K562 (cell line): ENCODE data around the gene PATJ. TPM values are rescaled to one million over a fixed set of nuclear protein-coding genes. Genes with fewer than 3 reads are reported as not detected.

Source experiments
- ATAC-seq: fragments of 200-7000 bp; cut with Tn5 transposase; 3 replicates; pipeline ENCODE4 v1.9.1; 2020; ENCODE audit warnings: moderate library complexity
- BruUV-seq: library from RNA; stranded (reverse); fragments of 400-500 nt; replicated peaks from 2 replicates; lab custom pipeline; 2021; lab: Mats Ljungman, UMichigan
- CTCF ChIA-PET: fragments of 300-600 bp; formaldehyde crosslinking; extraction: SDS; loops from one replicate; lab custom pipeline; 2021; ENCODE audit warnings: low intra/inter-chr PET ratio; lab: Yijun Ruan, JAX
- POLR2A ChIA-PET: fragments of 300-600, 350-650 bp; sonication (Branson Sonifier 250); formaldehyde crosslinking; extraction: SDS; loops from one replicate; lab custom pipeline; 2021; ENCODE audit warnings: antibody characterized with exemption, inconsistent platforms; lab: Yijun Ruan, JAX
- DNase-seq, 4 experiments: peaks; one replicate each; pipeline versions ENCODE4 v3.0.0 to v3.0.0-alpha.2; 2011 to 2018; ENCODE audit warnings: low spot score in 3 of 4, mixed read lengths in 3 of 4; ENCODE audit errors: extremely low read depth in 1 of 4
- FAIRE-seq: peaks from 2 replicates; lab custom pipeline; 2011; peaks lifted over from hg19 to GRCh38; lab: Jason Lieb, UNC
- H2AFZ ChIP-seq: 2 replicates; pipeline ENCODE4 v1.6.0; 2011; ENCODE audit warnings: low read depth, low read length, control low read depth, inconsistent platforms
- H3K27ac ChIP-seq: fragments of 200-600 bp; 3 replicates; pipeline ENCODE4 v1.8.0; 2011; ENCODE audit warnings: low read depth, mild to moderate bottlenecking, control low read depth, inconsistent platforms, low read length, moderate library complexity, mixed read lengths; ENCODE audit errors: extremely low read depth
- H3K27me3 ChIP-seq, 2 experiments: fragments of 300-600 bp in 1 of 2; 2 replicates in 1 of 2; 3 replicates in 1 of 2; pipeline versions ENCODE4 v1.6.0 to v1.8.0; 2011; ENCODE audit warnings: inconsistent platforms in 2 of 2, low read length in 2 of 2, mild to moderate bottlenecking in 1 of 2, mixed read lengths in 1 of 2, moderate library complexity in 1 of 2; ENCODE audit not compliant: control insufficient read depth in 2 of 2, insufficient read depth in 2 of 2
- H3K36me3 ChIP-seq: fragments of 300-600 bp; 3 replicates; pipeline ENCODE4 v1.8.0; 2011; ENCODE audit warnings: mild to moderate bottlenecking, low read length, inconsistent platforms; ENCODE audit not compliant: control insufficient read depth, insufficient read depth
- H3K4me1 ChIP-seq, 2 experiments: fragments of 200-600 bp in 1 of 2; replicated peaks in 1 of 2; 2 replicates in 1 of 2; 3 replicates in 1 of 2; pipeline versions ENCODE4 v1.5.1 to v1.8.0; 2011; ENCODE audit warnings: inconsistent platforms in 2 of 2, low read length in 2 of 2, mild to moderate bottlenecking in 1 of 2, mixed read lengths in 1 of 2, moderate library complexity in 1 of 2; ENCODE audit not compliant: control insufficient read depth in 2 of 2, insufficient read depth in 2 of 2
- H3K4me2 ChIP-seq: 2 replicates; pipeline ENCODE4 v1.6.1; 2011; ENCODE audit warnings: low read length, control low read depth, inconsistent platforms, mixed read lengths; ENCODE audit not compliant: insufficient read depth
- H3K4me3 ChIP-seq: fragments of 200-600 bp; sonication (generic), shearing (Covaris generic); 2 replicates; pipeline ENCODE4 v1.5.1; 2016; ENCODE audit warnings: control low read depth, inconsistent platforms
- H3K79me2 ChIP-seq: fragments of 200-600 bp; 3 replicates; pipeline ENCODE4 v1.8.0; 2011; ENCODE audit warnings: low read length, inconsistent platforms; ENCODE audit not compliant: control insufficient read depth, insufficient read depth
- H3K9ac ChIP-seq, 2 experiments: 2 replicates each; pipeline versions ENCODE4 v1.6.0 to v1.6.1; 2011; ENCODE audit warnings: low read depth in 2 of 2, low read length in 2 of 2, control low read depth in 1 of 2, inconsistent platforms in 1 of 2, mild to moderate bottlenecking in 1 of 2, mixed read lengths in 1 of 2; ENCODE audit not compliant: insufficient read depth in 1 of 2
- H3K9me1 ChIP-seq: one replicate; pipeline ENCODE4 v1.6.0; 2011; ENCODE audit warnings: inconsistent platforms, mild to moderate bottlenecking, low read length, moderate library complexity; ENCODE audit not compliant: control insufficient read depth, insufficient read depth
- H3K9me3 ChIP-seq: replicated peaks from 2 replicates; pipeline ENCODE4 v1.5.1; 2011; ENCODE audit warnings: low read depth, low read length, inconsistent platforms; ENCODE audit not compliant: control insufficient read depth, insufficient read depth
- H4K20me1 ChIP-seq: replicated peaks from 2 replicates; pipeline ENCODE4 v1.6.1; 2011; ENCODE audit warnings: low read length, inconsistent platforms, mixed read lengths; ENCODE audit not compliant: control insufficient read depth, insufficient read depth
- ARNT ChIP-seq, 2 experiments: fragments of 450-650 bp; IDR thresholded peaks; 2 replicates each; pipeline ENCODE4 v1.6.1; 2016; ENCODE audit warnings: mild to moderate bottlenecking in 1 of 2
- CHD4 ChIP-seq: fragments of 200-600 bp; sonication (generic); IDR thresholded peaks from 3 replicates; pipeline ENCODE4 v1.6.1; 2012; ENCODE audit warnings: low read depth, mild to moderate bottlenecking, mixed read lengths, low read length, inconsistent platforms; ENCODE audit not compliant: insufficient read depth, insufficient replicate concordance, poor library complexity, severe bottlenecking
- EP300 ChIP-seq: IDR thresholded peaks from 2 replicates; pipeline ENCODE4 v1.6.1; 2012; ENCODE audit warnings: low read length, improper control_type of control experiment
- ETV6 ChIP-seq, 3 experiments: fragments of 150-350 bp in 1 of 3; sonication (generic) in 1 of 3; formaldehyde crosslinking in 1 of 3; IDR thresholded peaks; 2 replicates each; pipeline versions ENCODE4 v1.6.1 to v1.8.0; 2014 to 2022; ENCODE audit warnings: borderline replicate concordance in 2 of 3, low read depth in 2 of 3, antibody characterized with exemption in 1 of 3, low read length in 1 of 3, mild to moderate bottlenecking in 1 of 3, missing genetic modification reagents in 1 of 3
- FUS ChIP-seq: fragments of 200-400 bp; formaldehyde crosslinking; optimal IDR thresholded peaks from 2 replicates; pipeline ENCODE3; 2017; ENCODE audit warnings: low read depth, low read length
- MAFG ChIP-seq: fragments of 450-650 bp; conservative IDR thresholded peaks from 2 replicates; pipeline ENCODE4 v1.6.1; 2016; ENCODE audit warnings: missing genetic modification characterization, missing compliant biosample characterization
- RBM22 ChIP-seq: fragments of 200-400 bp; formaldehyde crosslinking; IDR thresholded peaks from 2 replicates; pipeline ENCODE4 v1.6.1; 2018; ENCODE audit warnings: low read length, low read depth; ENCODE audit not compliant: poor library complexity, severe bottlenecking
- SMARCC2 ChIP-seq: fragments of 450-650 bp; IDR thresholded peaks from 2 replicates; pipeline ENCODE4 v1.6.1; 2017; ENCODE audit warnings: antibody characterized with exemption, moderate library complexity, mild to moderate bottlenecking, low read depth
- SRSF9 ChIP-seq: fragments of 200-400 bp; formaldehyde crosslinking; IDR thresholded peaks from 2 replicates; pipeline ENCODE4 v1.6.1; 2017; ENCODE audit warnings: low read depth, low read length, borderline replicate concordance
- ZC3H4 ChIP-seq: sonication (generic); formaldehyde crosslinking; IDR thresholded peaks from 2 replicates; pipeline ENCODE4 v1.9.0; 2021; ENCODE audit warnings: missing genetic modification reagents, borderline replicate concordance
- ZNF695 ChIP-seq: fragments of 450-650 bp; formaldehyde crosslinking; IDR thresholded peaks from 2 replicates; pipeline ENCODE4 v1.4.0; 2020; ENCODE audit warnings: mild to moderate bottlenecking, moderate library complexity
- ZNF699 ChIP-seq: fragments of 250-450 bp; sonication (Bioruptor Pico); IDR thresholded peaks from 2 replicates; pipeline ENCODE4 v1.8.0; 2021; ENCODE audit warnings: mild to moderate bottlenecking, moderate library complexity; ENCODE audit not compliant: insufficient replicate concordance
- WGBS: fragments of 100-300 bp; shearing (Covaris generic); methylation state at CpG from one replicate; pipeline ENCODE4 v1.1.6; 2016; ENCODE audit warnings: low coverage, mixed read lengths; ENCODE audit not compliant: insufficient coverage; ENCODE audit errors: missing lambda C conversion rate; 5-methylcytosine and 5-hydroxymethylcytosine counted together
- in situ Hi-C: fragments of 300-500 bp; cut with MboI; formaldehyde crosslinking; loops from 4 replicates; pipeline ENCODE4 v1.15.0; 2018; ENCODE audit warnings: inconsistent platforms, mixed read lengths
- intact Hi-C: fragments of 100-400 bp; cut with micrococcal nuclease; formaldehyde crosslinking; loops from 2 replicates; pipeline ENCODE4 v1.14.2; 2022
- polyA plus RNA-seq, 8 experiments: library from polyadenylated mRNA; depleted of rRNA in 4 of 8; stranded (reverse) in 5 of 8; unstranded in 3 of 8; fragments of >200 nt; fragmentation: Nextera tagmentation in 2 of 8; fragmentation: Illumina TruSeq in 1 of 8; extraction: Ambion mirVana in 2 of 8; extraction: Trizol in 1 of 8; gene quantifications; 2 replicates each; pipeline versions ENCODE4 v1.2.1 to v1.2.3, GENCODE V29; 2011 to 2014; ENCODE audit warnings: inconsistent platforms in 1 of 8, missing spikeins in 1 of 8
- total RNA-seq, 7 experiments: library from RNA; depleted of rRNA in 6 of 7; stranded (reverse); fragments of >200 nt in 6 of 7; fragmentation: Illumina TruSeq in 2 of 7; extraction: Trizol in 2 of 7; gene quantifications; 2 replicates each; pipeline versions ENCODE4 v1.2.1 to v1.2.3, GENCODE V29; 2011 to 2021; ENCODE audit warnings: low replicate concordance in 1 of 7
- TF ChIP-seq, protein P1 (sequence below): sonication (generic); formaldehyde crosslinking; IDR thresholded peaks from 2 replicates; pipeline ENCODE4 v1.8.1; 2023; ENCODE audit warnings: mild to moderate bottlenecking, missing genetic modification reagents, moderate library complexity
- TF ChIP-seq, protein P2 (sequence below): fragments of 450-650 bp; formaldehyde crosslinking; IDR thresholded peaks from 2 replicates; pipeline ENCODE4 v1.4.0; 2022; ENCODE audit warnings: mild to moderate bottlenecking, moderate library complexity
- TF ChIP-seq, protein P3 (sequence below): fragments of 450-650 bp; formaldehyde crosslinking; conservative IDR thresholded peaks from 2 replicates; pipeline ENCODE4 v1.4.0; 2022; ENCODE audit warnings: mild to moderate bottlenecking, missing genetic modification characterization

PATJ gene
- total and polyA plus RNA-seq, 9 of the 15 experiments (the other 6 are each of a cell fraction or from before 2014, with no cell fraction given): 0.22 TPM; not detected in 8

DNA sequence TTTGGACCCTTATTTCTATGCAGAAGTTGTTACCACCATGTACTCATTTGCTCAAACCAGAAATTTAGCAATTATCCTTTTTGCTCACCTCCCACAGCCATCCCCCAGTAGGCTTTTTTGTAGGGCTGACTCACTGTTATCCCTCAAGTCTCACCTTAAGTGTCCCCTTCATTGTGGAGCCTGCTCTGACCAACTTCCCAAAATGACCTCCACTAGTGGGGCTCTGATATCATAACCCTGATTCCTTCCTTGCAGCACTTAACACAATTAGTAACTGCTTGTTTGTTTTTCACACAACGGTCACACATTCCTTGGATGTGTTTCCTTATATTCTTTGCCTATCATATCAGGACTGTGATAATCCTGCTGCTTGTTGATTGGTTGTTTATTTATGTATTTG lies 76.7 kb downstream of the PATJ start (continued):
- no peak for TF ChIP-seq CHD4
- TF ChIP-seq EP300: no peak
- TF ChIP-seq, protein P1, sequence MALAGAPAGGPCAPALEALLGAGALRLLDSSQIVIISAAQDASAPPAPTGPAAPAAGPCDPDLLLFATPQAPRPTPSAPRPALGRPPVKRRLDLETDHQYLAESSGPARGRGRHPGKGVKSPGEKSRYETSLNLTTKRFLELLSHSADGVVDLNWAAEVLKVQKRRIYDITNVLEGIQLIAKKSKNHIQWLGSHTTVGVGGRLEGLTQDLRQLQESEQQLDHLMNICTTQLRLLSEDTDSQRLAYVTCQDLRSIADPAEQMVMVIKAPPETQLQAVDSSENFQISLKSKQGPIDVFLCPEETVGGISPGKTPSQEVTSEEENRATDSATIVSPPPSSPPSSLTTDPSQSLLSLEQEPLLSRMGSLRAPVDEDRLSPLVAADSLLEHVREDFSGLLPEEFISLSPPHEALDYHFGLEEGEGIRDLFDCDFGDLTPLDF (CRISPR knock-in tag): no peak
- no peak for TF ChIP-seq ZNF695 (CRISPR knock-in tag)
- TF ChIP-seq ZNF699 (CRISPR knock-in tag): no peak

DNA sequence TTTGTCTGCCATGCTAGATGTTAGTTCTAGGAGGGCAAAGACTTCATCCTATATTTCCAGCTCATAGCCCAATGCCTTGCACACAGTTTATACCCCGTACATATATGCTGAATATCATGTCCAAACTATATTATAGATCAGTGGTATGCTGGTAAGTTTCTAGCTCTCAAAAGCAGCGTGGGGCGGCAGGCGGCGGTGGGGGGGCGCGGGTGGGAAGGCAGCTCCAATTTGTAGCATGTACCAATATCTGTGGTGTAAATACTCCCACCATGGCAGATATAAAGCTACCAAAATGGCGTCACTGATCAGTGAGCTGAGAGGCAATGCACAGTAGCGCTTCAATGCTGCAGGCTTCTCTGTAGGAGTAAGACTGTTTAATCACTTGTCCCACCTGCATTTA lies 77.1 kb downstream of the PATJ start:
- in situ Hi-C loops: no loop called here
- H3K27me3 ChIP-seq: peaks cover 3 to 22% of the 10 kb centered on the region in 2 experiments; a peak in 3 of 5 replicates
- no peaks in the 10 kb centered on the region for H3K79me2 ChIP-seq
- H3K9me3 ChIP-seq: no peaks in the 10 kb centered on the region
- DNase-seq (no peak), FAIRE-seq (no peak), ATAC-seq (no peak)
- no peak overlapping the region for H2AFZ ChIP-seq
- no peak overlapping the region for H3K4me2 ChIP-seq
- under 1% methylated on average over 9 of the region's 9 CpGs for WGBS
- no peak overlapping the region for H3K9ac ChIP-seq
- ChIA-PET POLR2A (interaction anchor here (0.5 kb wide), 1 partner anchor 12 kb away, joined by 3 read pairs; no protein-coding TSS in a partner anchor), CTCF (no interaction called here)
- H4K20me1 ChIP-seq: no peaks in the 10 kb centered on the region
- H3K9me1 ChIP-seq: no peaks in the 10 kb centered on the region
- H3K36me3 ChIP-seq: no peaks in the 10 kb centered on the region
- no TSS peak for BruUV-seq
- intact Hi-C loops: no loop called here
- H3K4me3 ChIP-seq: no peak overlapping the region
- no peak overlapping the region for H3K27ac ChIP-seq
- no peaks in the 10 kb centered on the region for H3K4me1 ChIP-seq
- TF ChIP-seq ARNT (IDR thresholded peaks at IDR 0.05): no peak
- no peak for TF ChIP-seq ETV6 (IDR thresholded peaks at IDR 0.05; ENCODE audit: borderline replicate concordance in 1 of 2, low read depth in 2 of 2, low read length in 1 of 2)
- no peak for TF ChIP-seq ETV6 (CRISPR knock-in tag; IDR thresholded peaks at IDR 0.05; ENCODE audit: borderline replicate concordance)
- TF ChIP-seq ZC3H4: no peak
- TF ChIP-seq RBM22: no peak
- TF ChIP-seq, protein P2, sequence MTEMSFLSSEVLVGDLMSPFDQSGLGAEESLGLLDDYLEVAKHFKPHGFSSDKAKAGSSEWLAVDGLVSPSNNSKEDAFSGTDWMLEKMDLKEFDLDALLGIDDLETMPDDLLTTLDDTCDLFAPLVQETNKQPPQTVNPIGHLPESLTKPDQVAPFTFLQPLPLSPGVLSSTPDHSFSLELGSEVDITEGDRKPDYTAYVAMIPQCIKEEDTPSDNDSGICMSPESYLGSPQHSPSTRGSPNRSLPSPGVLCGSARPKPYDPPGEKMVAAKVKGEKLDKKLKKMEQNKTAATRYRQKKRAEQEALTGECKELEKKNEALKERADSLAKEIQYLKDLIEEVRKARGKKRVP (CRISPR knock-in tag): no peak
- TF ChIP-seq, protein P3, sequence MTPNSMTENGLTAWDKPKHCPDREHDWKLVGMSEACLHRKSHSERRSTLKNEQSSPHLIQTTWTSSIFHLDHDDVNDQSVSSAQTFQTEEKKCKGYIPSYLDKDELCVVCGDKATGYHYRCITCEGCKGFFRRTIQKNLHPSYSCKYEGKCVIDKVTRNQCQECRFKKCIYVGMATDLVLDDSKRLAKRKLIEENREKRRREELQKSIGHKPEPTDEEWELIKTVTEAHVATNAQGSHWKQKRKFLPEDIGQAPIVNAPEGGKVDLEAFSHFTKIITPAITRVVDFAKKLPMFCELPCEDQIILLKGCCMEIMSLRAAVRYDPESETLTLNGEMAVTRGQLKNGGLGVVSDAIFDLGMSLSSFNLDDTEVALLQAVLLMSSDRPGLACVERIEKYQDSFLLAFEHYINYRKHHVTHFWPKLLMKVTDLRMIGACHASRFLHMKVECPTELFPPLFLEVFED: no peak
- no peak for TF ChIP-seq SMARCC2
- TF ChIP-seq MAFG (tag): no peak
- TF ChIP-seq FUS: no peak
- no peak for TF ChIP-seq SRSF9
